HepG2 (cell line): ENCODE results near the gene COQ7. TPM values are rescaled to one million over a fixed set of nuclear protein-coding genes. Genes with fewer than 3 reads are reported as not detected.

ENCODE experiments used
- ARNTL ChIP-seq: sonication (generic); formaldehyde crosslinking; IDR thresholded peaks from 2 replicates; pipeline ENCODE4 v1.4.0; 2020; ENCODE audit warnings: mild to moderate bottlenecking, missing genetic modification reagents
- ASH2L ChIP-seq: fragments of 300-600, 200-600 bp; sonication (generic); IDR thresholded peaks from 2 replicates; pipeline ENCODE4 v1.7.0; 2017; ENCODE audit warnings: low read depth, mild to moderate bottlenecking, moderate library complexity, mixed read lengths, low read length; ENCODE audit not compliant: insufficient read length
- BATF2 ChIP-seq: sonication (generic); formaldehyde crosslinking; IDR thresholded peaks from 2 replicates; pipeline ENCODE4 v1.8.0; 2022; ENCODE audit warnings: mild to moderate bottlenecking, missing genetic modification reagents, moderate library complexity
- CBX2 ChIP-seq, 2 experiments: fragments of 200-600 bp in 1 of 2; sonication (generic); formaldehyde crosslinking in 1 of 2; IDR thresholded peaks; 2 replicates each; pipeline versions ENCODE4 v1.7.0 to v1.8.1; 2018 to 2022; ENCODE audit warnings: low read depth in 2 of 2, low read length in 1 of 2, mild to moderate bottlenecking in 1 of 2, missing genetic modification reagents in 1 of 2
- CREB1 ChIP-seq, 2 experiments: fragments of 450-650 bp in 1 of 2; IDR thresholded peaks; 2 replicates each; pipeline ENCODE4 v1.6.1; 2016 to 2017; ENCODE audit warnings: control low read depth in 1 of 2, mild to moderate bottlenecking in 1 of 2, missing compliant biosample characterization in 1 of 2, missing genetic modification characterization in 1 of 2
- IRF9 ChIP-seq: sonication (generic); formaldehyde crosslinking; IDR thresholded peaks from 2 replicates; pipeline ENCODE4 v1.8.0; 2022; ENCODE audit warnings: missing genetic modification reagents, mild to moderate bottlenecking, borderline replicate concordance
- KLF13 ChIP-seq: sonication (generic); formaldehyde crosslinking; IDR thresholded peaks from 2 replicates; pipeline ENCODE4 v1.4.0; 2020; ENCODE audit warnings: mild to moderate bottlenecking, missing genetic modification reagents
- KLF16 ChIP-seq, 2 experiments: sonication (generic) in 1 of 2; formaldehyde crosslinking in 1 of 2; IDR thresholded peaks; 2 replicates each; pipeline versions ENCODE4 v1.6.1 to v1.8.0; 2016 to 2023; ENCODE audit warnings: missing genetic modification reagents in 2 of 2, missing compliant biosample characterization in 1 of 2
- PCBP2 ChIP-seq: fragments of 200-400 bp; formaldehyde crosslinking; optimal IDR thresholded peaks from 2 replicates; pipeline ENCODE3; 2018; ENCODE audit warnings: low read length, low read depth; ENCODE audit not compliant: poor library complexity, severe bottlenecking
- PHF21A ChIP-seq: sonication (generic); formaldehyde crosslinking; IDR thresholded peaks from 2 replicates; pipeline ENCODE4 v1.5.0; 2020; ENCODE audit warnings: mild to moderate bottlenecking, missing genetic modification reagents
- PLSCR1 ChIP-seq: sonication (generic); formaldehyde crosslinking; IDR thresholded peaks from 2 replicates; pipeline ENCODE4 v1.5.0; 2020; ENCODE audit warnings: missing genetic modification reagents, mild to moderate bottlenecking, borderline replicate concordance
- SAP130 ChIP-seq: IDR thresholded peaks from 2 replicates; pipeline ENCODE4 v1.6.1; 2016; ENCODE audit warnings: low read depth
- SSRP1 ChIP-seq: IDR thresholded peaks from 2 replicates; pipeline ENCODE4 v1.6.1; 2016; ENCODE audit warnings: control low read depth
- TGIF2 ChIP-seq: IDR thresholded peaks from 2 replicates; pipeline ENCODE4 v1.6.1; 2016; ENCODE audit warnings: control low read depth, missing compliant biosample characterization
- THYN1 ChIP-seq: sonication (generic); formaldehyde crosslinking; IDR thresholded peaks from 2 replicates; pipeline ENCODE4 v1.8.1; 2023; ENCODE audit warnings: low read depth, mild to moderate bottlenecking, moderate library complexity, missing genetic modification reagents, borderline replicate concordance
- ZC3H13 ChIP-seq: sonication (generic); formaldehyde crosslinking; IDR thresholded peaks from 2 replicates; pipeline ENCODE4 v1.8.1; 2023; ENCODE audit warnings: mild to moderate bottlenecking, missing genetic modification reagents, moderate library complexity
- ZNF264 ChIP-seq: sonication (generic); formaldehyde crosslinking; IDR thresholded peaks from 2 replicates; pipeline ENCODE4 v1.4.0; 2020; ENCODE audit warnings: missing genetic modification reagents
- ZNF335 ChIP-seq: sonication (generic); formaldehyde crosslinking; IDR thresholded peaks from 2 replicates; pipeline ENCODE4 v1.4.0; 2020; ENCODE audit warnings: missing genetic modification reagents
- ZNF382 ChIP-seq: sonication (generic); formaldehyde crosslinking; IDR thresholded peaks from 2 replicates; pipeline ENCODE4 v1.5.0; 2020; ENCODE audit warnings: missing genetic modification reagents, mild to moderate bottlenecking, borderline replicate concordance
- ZNF496 ChIP-seq: sonication (generic); formaldehyde crosslinking; IDR thresholded peaks from 2 replicates; pipeline ENCODE4 v1.8.1; 2023; ENCODE audit warnings: mild to moderate bottlenecking, moderate library complexity, missing genetic modification reagents; ENCODE audit not compliant: insufficient replicate concordance
- ZNF512 ChIP-seq: sonication (generic); formaldehyde crosslinking; IDR thresholded peaks from 2 replicates; pipeline ENCODE4 v1.4.0; 2020; ENCODE audit warnings: mild to moderate bottlenecking, missing genetic modification reagents
- ZNF670 ChIP-seq: sonication (generic); formaldehyde crosslinking; IDR thresholded peaks from 2 replicates; pipeline ENCODE4 v1.8.0; 2022; ENCODE audit warnings: mild to moderate bottlenecking, missing genetic modification reagents, borderline replicate concordance
- ZNF75D ChIP-seq: sonication (generic); formaldehyde crosslinking; IDR thresholded peaks from 2 replicates; pipeline ENCODE4 v1.8.1; 2023; ENCODE audit warnings: missing genetic modification reagents, mild to moderate bottlenecking, borderline replicate concordance
- ZNF781 ChIP-seq: sonication (generic); formaldehyde crosslinking; IDR thresholded peaks from 2 replicates; pipeline ENCODE4 v1.5.1; 2020; ENCODE audit warnings: borderline replicate concordance, mild to moderate bottlenecking, missing genetic modification reagents; ENCODE audit errors: not compliant biosample characterization
- ZNF839 ChIP-seq: sonication (generic); formaldehyde crosslinking; IDR thresholded peaks from 2 replicates; pipeline ENCODE4 v1.4.0; 2020; ENCODE audit warnings: missing genetic modification reagents, mild to moderate bottlenecking, borderline replicate concordance
- polyA plus RNA-seq, 8 experiments: library from polyadenylated mRNA; depleted of rRNA in 3 of 8; stranded (reverse) in 7 of 8; unstranded in 1 of 8; fragments of >200 nt; fragmentation: Illumina TruSeq in 4 of 8; extraction: Trizol in 4 of 8; gene quantifications; 2 replicates each; pipeline versions ENCODE4 v1.2.1 to v1.2.3, GENCODE V29; 2011 to 2016; ENCODE audit warnings: low read depth in 4 of 8, missing spikeins in 1 of 8, mixed read lengths in 1 of 8; ENCODE audit not compliant: insufficient read depth in 1 of 8
- total RNA-seq, 5 experiments: library from RNA; depleted of rRNA; stranded (reverse); fragments of >200 nt; fragmentation: Illumina TruSeq; extraction: Trizol; gene quantifications; 2 replicates each; pipeline ENCODE4 v1.2.3, GENCODE V29; 2016; ENCODE audit warnings: low read depth in 1 of 5

Gene COQ7
- total and polyA plus RNA-seq, 2 of the 13 experiments (the other 11 are each of a cell fraction or from before 2014, with no cell fraction given) = 20.1 to 45.7 TPM

GRCh38 chr16:19093631-19094541, 26.5 kb downstream of the COQ7 start (continued):
- TF ChIP-seq PLSCR1 (CRISPR knock-in tag) (no peak), TGIF2 (CRISPR knock-in tag) (0 out of 2 replicates have a peak, but pooled peaks have one; percentile 26), CREB1 (IDR thresholded peaks at IDR 0.05) (no peak), CREB1 (CRISPR knock-in tag; IDR thresholded peaks at IDR 0.05) (no peak), CBX2 (IDR thresholded peaks at IDR 0.05; ENCODE audit: low read depth, low read length) (no peak), CBX2 (CRISPR knock-in tag; IDR thresholded peaks at IDR 0.05; ENCODE audit: low read depth) (no peak), SSRP1 (CRISPR knock-in tag) (0 out of 2 replicates have a peak, but pooled peaks have one; percentile 41), ZNF496 (CRISPR knock-in tag) (no peak), ZNF670 (no peak), ZC3H13 (CRISPR knock-in tag) (no peak), ZNF335 (CRISPR knock-in tag) (no peak), ZNF781 (CRISPR knock-in tag) (peak; percentile 19), KLF13 (CRISPR knock-in tag) (0 out of 2 replicates have a peak, but pooled peaks have one; percentile 80), ZNF382 (no peak), ZNF839 (CRISPR knock-in tag) (no peak), ASH2L (no peak), ARNTL (no peak), BATF2 (CRISPR knock-in tag) (no peak), KLF16 (CRISPR knock-in tag; IDR thresholded peaks at IDR 0.05) (no peak), ZNF512 (CRISPR knock-in tag) (peak; percentile 79), PHF21A (peak; percentile 83), PCBP2 (no peak), SAP130 (CRISPR knock-in tag) (peak; percentile 52), IRF9 (CRISPR knock-in tag) (no peak), ZNF75D (CRISPR knock-in tag) (no peak), THYN1 (CRISPR knock-in tag) (no peak), ZNF264 (CRISPR knock-in tag) (no peak)
